ENCODE measurements around the gene SLC4A2.
A peak's percentile ranks its signal among the peaks of the same experiment; 100 is the strongest.

SLC4A2 gene

DNA sequence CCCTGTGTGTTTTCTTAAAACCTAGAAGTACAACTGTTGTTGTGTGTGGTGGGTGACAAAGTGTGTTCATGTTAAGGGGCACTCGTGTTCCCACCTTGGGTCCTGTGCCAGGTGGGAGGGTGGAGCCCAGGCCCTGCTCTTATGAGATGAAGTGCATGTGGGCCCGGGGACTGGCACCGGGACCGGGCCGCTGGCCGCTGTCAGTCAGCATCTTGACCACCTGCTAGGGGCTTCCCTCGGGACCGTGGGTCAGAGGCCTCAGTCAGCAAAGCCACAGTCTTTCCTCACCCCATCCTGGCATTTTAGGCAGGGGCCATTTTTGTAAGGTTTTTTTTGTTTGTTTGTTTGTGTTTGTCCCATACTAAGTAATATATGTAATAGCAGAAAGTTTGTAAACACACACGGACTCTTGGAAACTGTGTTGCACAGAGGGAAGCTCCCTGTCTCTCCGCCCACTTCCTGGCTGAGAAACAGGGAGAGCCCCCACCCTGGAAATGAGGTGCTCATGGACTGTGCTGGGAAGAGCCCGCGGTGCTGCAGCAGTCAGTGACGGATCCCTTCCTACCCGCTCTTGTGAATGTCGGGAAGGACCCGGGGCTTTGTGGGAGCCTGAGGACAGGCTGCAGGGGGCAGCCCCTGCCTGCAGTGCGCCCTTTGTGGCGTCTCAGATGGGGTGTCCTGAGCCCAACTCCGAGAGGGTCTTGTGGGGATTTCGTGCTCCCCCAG is 40.3 kb downstream of the SLC4A2 start:
- DNase-seq = no peak

- DNase-seq = no peak
Measured at GRCh38 chr7:151100921-151101320, 41.5 kb downstream of the SLC4A2 start.

GRCh38 chr7:151101621-151102396 is 42.4 kb downstream of the SLC4A2 start:
- no peak for DNase-seq

GRCh38 chr7:151102991-151103390 is 43.6 kb downstream of the SLC4A2 start:
- DNase-seq = no peak

GRCh38 chr7:151103973-151104372 is 44.6 kb downstream of the SLC4A2 start:
- no peak for DNase-seq

- no peak for DNase-seq
Measured at GRCh38 chr7:151104411-151105235, 45.2 kb downstream of the SLC4A2 start.

- DNase-seq = no peak
Measured at GRCh38 chr7:151107882-151108281, 48.5 kb downstream of the SLC4A2 start.

GRCh38 chr7:151109094-151110048 is 50.0 kb downstream of the SLC4A2 start:
- no peak for DNase-seq

- DNase-seq = no peak
Measured at GRCh38 chr7:151110236-151110940, 51.0 kb downstream of the SLC4A2 start.

DNA sequence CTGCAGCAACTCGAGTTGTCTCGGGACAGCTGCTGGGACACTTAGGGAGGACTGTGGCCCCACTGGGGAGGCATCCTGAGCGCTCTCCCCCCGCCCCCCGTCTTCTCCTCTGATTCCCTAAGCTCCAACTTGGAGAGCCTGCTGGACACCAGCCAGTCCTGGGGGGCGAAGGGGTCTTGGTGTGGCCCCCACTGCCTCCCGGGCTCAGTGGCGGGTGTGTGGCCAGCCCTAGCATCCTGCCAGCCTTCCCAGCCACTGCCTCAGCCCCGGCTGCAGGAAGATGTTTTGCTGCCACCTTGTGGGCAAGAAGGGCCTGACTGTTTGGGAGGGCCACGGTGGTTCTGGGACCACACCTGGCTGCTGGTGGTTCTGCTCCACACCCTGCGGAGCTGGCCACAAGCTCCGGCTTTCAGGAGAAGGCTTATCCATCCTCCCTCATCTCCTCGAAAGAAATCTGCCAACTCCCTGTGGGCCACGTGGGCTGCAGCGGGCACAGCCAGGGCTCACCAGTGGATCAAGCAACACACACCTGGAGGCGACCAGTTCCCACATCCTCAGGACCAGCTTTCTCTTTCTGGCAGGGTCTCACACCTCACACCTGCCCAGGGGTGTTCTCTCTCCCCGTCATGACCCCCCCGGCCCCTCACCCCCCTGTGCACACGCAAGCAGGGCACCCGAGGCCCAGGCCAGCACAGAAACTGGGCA is 51.7 kb downstream of the SLC4A2 start:
- peak; percentile 33 to 62 (median 58) for DNase-seq

- no peak for DNase-seq
Measured at GRCh38 chr7:151113344-151114150, 54.2 kb downstream of the SLC4A2 start.

DNA sequence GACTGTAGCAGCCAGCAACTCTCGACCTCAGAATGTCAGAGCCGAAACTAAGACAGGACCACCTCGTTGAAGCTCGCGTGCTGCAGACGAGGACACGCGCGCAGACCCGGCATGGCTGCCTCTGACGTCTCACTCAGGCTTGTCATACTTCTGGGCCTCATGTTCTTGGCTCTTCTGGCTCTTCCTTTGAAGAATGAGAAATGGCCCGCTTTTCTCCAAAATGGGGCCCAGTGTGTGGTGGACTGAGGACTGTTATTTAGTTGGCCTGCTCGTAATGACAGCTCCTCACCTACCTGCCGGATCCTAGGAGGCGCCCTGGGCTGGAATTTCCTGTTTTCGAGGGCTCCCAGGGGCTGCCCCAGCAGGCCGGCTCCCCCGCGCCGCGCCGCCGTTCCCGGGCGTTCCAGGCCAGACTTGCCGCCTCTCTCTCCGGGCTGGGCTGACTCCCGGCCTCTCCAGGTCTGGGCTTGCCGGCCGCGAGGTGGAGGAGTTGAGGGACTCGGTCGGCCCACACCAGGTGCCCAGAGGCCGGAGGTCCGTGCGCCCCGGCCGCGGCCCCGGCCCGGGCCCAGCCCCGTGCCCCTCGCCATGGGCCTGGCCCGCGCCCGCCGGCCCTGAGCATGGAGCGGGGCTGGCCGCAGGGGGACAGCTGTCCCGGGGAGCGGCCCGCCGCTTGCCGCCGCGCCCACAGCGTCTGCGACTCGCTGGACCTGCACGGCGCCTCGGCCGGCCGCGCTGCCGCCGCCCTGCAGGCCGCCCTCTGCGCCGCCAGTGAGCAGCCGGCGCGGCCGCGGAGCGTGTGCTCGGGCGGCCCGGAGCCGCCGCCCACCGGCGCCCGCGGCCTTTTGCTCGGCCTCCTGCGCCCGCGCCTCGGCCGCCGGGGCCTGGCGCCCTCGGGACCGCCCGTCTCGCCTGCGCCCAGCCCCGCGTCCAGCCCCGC is 55.0 kb downstream of the SLC4A2 start:
- no peak for DNase-seq

GRCh38 chr7:151115121-151115835 is 55.9 kb downstream of the SLC4A2 start:
- no peak for DNase-seq

- DNase-seq = no peak
Measured at GRCh38 chr7:151115836-151116418, 56.5 kb downstream of the SLC4A2 start.

GRCh38 chr7:151116603-151117440 is 57.4 kb downstream of the SLC4A2 start:
- DNase-seq = no peak

DNA sequence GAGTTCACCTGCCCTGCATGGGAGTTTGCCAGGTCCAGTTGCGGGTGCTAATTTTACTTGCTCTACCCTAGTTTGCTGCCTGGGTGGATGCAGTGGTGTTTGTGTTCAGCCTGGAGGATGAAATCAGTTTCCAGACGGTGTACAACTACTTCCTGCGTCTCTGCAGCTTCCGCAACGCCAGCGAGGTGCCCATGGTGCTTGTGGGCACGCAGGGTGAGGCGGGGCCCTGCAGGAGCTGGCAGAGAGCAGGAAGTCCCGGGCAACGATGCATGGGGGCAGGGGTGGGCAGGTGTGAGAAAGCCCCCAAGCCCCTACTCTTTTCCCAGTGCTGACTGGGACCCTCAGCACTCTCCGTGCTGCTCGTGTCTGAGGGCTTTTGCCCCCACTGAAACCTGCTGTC is 58.2 kb downstream of the SLC4A2 start:
- peak in 1 of 4 experiments; percentile 24 for DNase-seq
